HG03520 (cell line): ENCODE measurements around the gene CDC20.
"Not testable (repeated sequence)": the region's sequence is repeated elsewhere in the genome, so short reads cannot be mapped to it uniquely, and the experiment has no call there.

ENCODE experiments used
- ATAC-seq: cut with Tn5 transposase; IDR thresholded peaks from one replicate; pipeline ENCODE4 v1.9.1; 2021; ENCODE audit warnings: mild to moderate bottlenecking, moderate library complexity; ENCODE audit not compliant: unreplicated experiment

The CDC20 gene

GRCh38 chr1:43379476-43379875, 20.7 kb downstream of the CDC20 start:
- no peak for ATAC-seq

DNA sequence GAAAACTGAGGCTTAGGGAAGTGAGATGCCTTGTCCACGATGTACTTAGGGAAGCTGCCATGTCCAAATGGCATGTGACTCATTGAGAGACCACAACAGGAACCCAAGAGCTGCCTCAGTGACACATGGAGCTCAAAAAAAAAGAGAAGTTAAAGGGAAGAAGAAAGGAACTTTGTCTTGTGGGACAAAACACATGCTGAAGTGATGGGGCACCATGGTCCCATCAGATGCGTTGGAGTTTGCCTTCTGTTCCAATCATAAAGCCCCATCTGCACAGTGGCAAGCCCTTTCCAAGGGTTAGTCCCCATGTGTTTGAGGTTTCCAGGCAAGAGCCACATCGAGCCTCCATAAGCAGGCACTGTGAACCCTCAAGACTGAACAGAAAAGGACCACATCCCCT, 22.8 kb downstream of the CDC20 start:
- ATAC-seq, result no peak

DNA sequence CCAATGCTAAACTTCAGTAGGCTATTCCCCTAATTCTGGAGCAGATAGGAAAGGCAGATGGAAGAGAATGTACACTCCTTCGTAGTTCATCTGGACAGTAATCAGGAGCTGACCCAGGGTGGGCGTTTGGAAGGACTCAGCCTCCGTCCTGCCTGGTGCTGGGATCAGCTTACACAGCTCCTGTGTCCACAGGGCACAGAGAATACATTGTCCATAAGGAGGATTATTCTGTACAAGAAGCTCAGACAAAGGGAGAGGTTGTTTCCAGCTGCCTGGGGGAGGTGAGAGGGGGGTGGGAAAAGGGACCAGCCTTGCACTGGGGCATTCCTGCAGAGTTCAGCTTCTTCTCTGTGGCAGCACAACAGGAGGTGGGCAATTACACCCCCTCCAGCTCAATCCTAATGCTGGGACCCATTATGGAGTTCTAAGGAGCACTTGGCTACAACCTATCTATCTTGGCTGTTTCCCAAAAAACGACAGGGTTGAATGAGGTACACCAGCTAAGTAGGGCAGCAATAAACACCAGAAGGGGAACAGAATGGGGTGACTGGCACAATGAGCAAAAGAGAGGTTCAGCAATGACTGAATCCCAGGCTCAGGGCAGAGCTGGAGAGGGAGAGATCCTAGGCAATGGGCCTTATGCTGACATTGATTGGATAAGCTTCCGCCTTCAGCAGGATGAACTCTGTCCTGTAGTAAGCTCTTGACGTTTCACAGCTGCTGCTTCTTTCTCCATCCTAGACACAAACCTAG, 23.4 kb downstream of the CDC20 start:
- no peak for ATAC-seq

- no peak for ATAC-seq
Measured at GRCh38 chr1:43383449-43383848, 24.7 kb downstream of the CDC20 start.

- no peak for ATAC-seq
Measured at GRCh38 chr1:43386676-43387075, 27.9 kb downstream of the CDC20 start.

DNA sequence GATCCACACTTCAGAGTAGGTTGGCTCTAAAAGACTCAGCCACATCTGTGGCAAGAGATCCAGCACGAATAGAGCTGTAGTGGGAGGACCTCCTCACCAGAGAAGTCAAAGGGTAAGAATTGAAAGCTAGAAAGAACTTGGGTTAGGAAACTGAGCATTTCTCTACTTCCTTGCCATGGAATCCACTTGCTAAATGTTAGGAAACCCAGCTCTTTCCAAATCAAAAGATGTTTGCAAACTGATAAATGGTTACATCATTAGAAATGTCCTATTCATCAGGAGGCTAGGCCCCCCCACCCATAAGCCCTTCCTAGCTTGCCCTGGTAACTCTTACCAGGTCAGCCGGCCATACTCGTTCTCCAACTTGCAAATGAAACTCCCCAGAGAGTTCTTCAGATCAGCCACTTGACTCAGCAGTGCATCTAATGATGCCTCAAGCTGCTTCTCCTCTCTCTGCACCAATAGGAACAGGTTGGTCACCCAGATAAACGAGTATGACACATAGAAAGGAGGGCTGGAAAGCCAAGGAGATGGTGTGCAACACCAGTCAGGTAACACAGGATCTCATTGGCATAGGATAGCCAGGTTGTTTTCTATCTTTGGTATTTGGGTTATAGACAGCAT, 29.3 kb downstream of the CDC20 start:
- ATAC-seq, result no peak

DNA sequence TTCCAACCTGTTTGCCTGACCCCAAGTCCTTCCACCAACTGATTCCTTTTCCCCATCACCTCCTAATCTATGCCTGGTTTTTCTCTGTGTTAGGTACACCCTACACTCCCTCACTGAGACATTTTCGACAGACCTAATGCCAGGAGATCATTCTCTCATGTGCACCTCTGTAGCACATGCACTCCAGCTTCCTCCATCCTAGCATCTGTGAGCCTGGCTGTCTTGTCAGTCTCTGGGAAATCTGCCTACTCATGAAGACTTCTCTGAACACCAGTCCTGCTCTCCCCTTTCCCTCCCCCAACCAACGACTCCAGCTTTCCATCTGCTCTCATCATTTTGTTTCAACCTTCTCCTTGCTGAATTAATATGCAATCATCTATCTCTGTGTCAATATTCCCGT, 29.8 kb downstream of the CDC20 start:
- no peak for ATAC-seq

GRCh38 chr1:43389326-43390313, 30.8 kb downstream of the CDC20 start, which contains the start of the genes MED8 and SZT2:
Gene MED8 (minus strand): TSS chr1:43389800. CDS start chr1:43389764, 36 bp downstream.
Gene SZT2 (plus strand): TSS chr1:43389899. CDS start chr1:43389969, 70 bp downstream.
- peak; percentile 80 for ATAC-seq

GRCh38 chr1:43392702-43393101, 33.9 kb downstream of the CDC20 start:
- ATAC-seq, result no peak

DNA sequence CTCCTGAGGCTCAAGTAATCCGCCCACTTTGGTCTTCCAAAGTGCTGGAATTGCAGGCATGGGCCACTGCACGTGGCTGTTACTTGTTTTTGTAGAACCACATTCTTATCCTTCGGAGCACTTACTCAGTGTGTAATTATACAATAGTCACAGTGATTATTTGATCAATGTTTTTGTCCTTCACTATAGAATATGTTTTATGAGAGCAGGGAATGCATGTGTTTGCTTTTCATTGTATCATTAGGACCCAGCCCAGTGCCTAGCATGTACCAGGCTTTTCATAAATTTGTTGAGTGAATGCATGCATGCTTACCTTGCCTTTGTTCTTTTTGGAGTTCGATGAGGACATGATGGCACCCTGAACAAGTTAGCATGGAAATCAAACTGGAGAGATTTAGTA, 36.7 kb downstream of the CDC20 start:
- ATAC-seq, result no peak

- ATAC-seq, result no peak
Measured at GRCh38 chr1:43396059-43396458, 37.3 kb downstream of the CDC20 start.

GRCh38 chr1:43398227-43398626, 39.4 kb downstream of the CDC20 start:
- ATAC-seq, result no peak

GRCh38 chr1:43400441-43400840, 41.7 kb downstream of the CDC20 start:
- ATAC-seq, result not testable (repeated sequence)

DNA sequence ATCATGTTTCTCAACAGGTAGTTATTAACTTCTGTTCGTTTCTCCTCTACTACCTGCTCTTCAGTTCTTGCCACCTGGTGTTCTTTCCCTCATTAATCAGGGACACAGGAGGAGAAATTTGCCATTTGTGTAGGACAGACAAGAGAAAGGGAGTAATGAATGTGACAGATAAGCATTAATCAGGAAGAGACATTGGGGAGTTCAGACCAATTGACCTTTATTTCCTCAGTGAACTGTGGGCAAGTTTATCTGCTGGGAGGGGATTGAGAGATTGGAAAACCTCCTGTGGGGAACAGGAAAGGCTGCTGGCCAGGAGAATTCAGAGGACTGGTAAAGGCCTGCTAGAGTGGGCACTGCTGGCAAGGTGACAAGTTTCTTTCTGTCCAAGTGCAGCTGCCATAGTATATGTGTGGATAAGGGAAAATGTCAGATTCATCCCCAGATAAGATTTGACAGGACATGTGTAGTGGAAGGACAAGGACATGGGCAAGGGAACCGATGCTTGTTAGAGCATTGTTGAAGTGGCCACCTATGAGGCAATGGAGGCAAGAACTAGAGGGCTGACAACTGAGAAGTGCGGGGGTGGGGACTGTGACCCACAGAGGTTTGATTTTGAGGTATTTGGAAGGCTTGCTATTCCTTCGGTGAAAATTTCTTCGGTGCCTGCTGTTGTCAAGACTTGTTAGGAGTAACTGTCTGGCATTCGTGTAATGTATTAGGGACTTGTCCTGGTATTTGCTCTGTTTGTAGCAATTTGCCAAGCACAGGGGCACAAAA, 43.5 kb downstream of the CDC20 start:
- no peak for ATAC-seq

DNA sequence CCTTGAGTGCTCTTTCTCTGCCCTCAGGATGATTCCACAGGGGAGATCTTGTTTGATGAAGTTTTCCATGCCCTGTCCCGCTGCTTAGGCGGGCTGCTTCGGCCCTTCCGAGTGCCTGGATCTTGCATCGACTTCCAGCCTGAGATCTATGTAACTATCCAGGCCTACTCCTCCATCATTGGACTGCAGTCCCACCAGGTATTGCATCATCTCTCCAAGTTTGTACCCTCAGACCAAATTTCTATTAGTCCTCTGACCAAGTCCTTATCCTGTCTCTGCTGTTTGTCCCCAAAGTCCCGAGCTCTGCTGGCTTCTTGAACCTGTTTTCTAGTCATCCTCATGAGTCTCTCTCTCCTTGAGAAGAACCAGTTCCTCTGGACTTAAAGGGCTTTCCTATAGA, 45.6 kb downstream of the CDC20 start:
- no peak for ATAC-seq

DNA sequence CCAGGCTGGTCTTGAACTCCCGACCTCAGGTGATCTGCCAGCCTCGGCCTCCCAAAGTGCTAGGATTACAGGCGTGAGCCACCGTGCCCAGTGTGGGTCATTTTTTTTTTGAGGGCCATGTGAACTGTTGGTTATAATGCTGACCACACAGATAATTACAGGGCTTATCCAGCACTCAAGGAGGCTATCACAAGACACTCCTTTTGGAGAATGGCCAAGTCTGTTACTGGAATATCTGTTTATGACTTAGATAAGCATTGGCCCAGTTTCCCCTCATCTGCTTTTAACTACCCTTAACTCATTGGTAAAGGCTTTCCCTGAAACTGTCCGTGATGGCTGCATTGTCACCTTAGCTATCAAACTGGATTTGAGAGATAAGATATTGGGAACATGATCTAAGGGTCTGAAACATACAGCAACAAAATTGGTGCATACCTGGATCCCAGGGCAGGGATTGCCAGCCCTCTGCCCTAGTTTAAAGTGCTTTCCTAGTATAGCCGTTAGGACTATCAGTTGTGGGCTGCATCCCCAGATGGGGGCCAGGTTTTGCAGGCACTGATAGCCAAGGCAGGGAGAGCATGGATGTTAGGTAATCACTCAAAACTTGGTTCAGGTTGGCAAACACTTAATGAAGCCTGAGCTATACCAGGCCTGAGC, 46.6 kb downstream of the CDC20 start:
- no peak for ATAC-seq

DNA sequence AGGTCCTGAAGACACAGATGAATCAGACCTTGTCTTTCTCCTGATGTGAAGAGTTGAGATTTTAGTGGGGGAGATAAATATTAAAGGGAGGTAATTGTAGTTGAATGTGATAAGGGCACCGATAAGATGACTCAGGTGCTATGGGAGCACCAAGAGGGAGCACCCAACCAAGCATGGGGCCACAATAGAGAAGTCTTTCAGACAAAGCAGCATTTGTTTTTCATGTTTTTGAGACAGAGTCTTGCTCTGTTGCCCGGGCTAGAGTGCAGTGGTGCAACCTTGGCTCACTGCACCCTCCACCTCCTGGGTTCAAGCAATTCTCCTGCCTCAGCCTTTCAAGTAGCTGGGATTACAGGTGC, 47.1 kb downstream of the CDC20 start:
- ATAC-seq, result no peak

DNA sequence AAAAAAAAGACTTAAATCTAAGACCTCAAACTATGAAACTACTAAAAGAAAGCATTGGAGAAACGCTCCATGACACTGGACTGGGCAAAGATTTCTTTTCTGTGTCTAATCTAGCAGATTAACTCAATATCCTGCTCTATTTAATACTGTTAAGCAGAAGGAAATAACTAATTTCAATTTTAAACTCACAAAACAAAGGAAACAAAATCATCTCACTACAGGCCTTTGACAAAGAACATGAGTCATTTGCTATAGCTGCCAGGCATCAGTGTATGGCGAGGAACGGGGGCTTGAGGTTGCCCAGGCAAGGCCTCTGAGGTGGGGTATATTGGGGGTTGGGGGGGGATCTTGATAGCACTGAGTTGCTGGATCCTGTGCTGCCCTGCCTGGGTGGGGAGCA, 51.8 kb downstream of the CDC20 start:
- no peak for ATAC-seq
